ENCODE measurements around the gene NPR3. TPM values are rescaled to one million over a fixed set of nuclear protein-coding genes. Genes with fewer than 3 reads are reported as not detected.

NPR3 gene
- total RNA-seq (10 to 100 TPM in 1 of 2 donors, 1 to 10 TPM in 1; 3.2 to 15.4 TPM), polyA plus RNA-seq (1 to 10 TPM in 1 of 2 donors, under 1 TPM in 1; 0.70 to 1.1 TPM)

DNA sequence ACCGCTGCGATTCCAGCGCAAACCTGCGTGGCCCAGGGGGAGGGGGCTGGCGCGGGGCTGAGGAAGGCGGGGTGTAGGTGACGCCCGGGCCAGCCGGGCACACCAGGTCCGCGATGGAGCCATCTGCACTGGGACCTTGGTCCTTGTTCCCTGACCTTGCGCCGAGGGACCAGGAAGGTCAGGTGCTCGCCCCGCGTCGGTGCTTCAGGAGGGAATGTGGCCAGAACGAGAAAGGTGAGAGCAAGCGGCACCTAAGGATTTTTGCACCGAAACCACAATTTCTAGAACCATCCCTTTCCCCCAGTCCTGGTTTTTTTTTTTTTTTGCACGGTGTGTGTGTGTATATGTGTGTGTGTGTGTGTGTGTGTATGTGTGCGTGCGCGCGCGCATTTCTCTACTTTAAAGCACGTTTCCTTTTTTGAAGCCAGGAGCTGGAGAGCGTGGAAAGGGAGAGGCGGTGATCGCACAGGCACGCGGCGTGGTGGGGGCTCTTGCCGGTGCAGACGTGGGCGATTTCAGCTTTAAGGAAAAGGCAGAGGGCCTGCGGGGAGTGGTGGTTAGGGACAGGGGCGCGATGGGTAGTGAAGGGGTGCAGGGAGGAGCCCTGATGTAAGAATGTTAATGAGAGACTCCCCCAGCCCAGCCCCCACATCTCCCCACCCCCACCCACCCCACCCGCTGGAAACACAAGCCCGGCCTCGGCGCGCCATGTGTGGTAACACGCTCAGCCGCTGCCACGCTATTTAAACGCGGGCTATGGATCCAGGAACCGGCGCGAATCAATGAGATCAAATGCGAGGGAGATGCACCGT, at the start of gene NPR3:
Gene NPR3 (plus strand): TSS at position 772 of the 812 bp plus-strand sequence. CDS start 456 bp downstream, outside the sequence.
- Histone ChIP-seq H3K27me3 (ENCODE audit: control insufficient read depth in 4 of 4, insufficient read depth in 4 of 4, low read length in 3 of 4) (peaks cover 0 to 6% (median 0%) of the 10 kb centered on the region in 4 donors), H3K9me3 (ENCODE audit: control insufficient read depth in 4 of 4, low read length in 3 of 4) (no peaks in the 10 kb centered on the region), H3K4me3 (ENCODE audit: low read depth in 1 of 3, low read length in 3 of 3) (peak within 1 kb of the TSS; percentile 41 to 90 (median 86)), H3K9ac (ENCODE audit: low read depth in 1 of 2, low read length in 2 of 2) (no peak within 1 kb of the TSS), H3K36me3 (ENCODE audit: control insufficient read depth in 4 of 4, insufficient read depth in 3 of 4, low read depth in 1 of 4, low read length in 3 of 4) (no peaks in the 10 kb centered on the region), H3K27ac (ENCODE audit: low read depth in 1 of 2, low read length in 2 of 2) (peak within 1 kb of the TSS; percentile 69 to 77), H3K4me1 (ENCODE audit: control insufficient read depth in 4 of 4, insufficient read depth in 4 of 4, low read length in 3 of 4) (peaks cover 13 to 47% (median 29%) of the 10 kb centered on the region in 4 donors)
- TF ChIP-seq, protein P1, sequence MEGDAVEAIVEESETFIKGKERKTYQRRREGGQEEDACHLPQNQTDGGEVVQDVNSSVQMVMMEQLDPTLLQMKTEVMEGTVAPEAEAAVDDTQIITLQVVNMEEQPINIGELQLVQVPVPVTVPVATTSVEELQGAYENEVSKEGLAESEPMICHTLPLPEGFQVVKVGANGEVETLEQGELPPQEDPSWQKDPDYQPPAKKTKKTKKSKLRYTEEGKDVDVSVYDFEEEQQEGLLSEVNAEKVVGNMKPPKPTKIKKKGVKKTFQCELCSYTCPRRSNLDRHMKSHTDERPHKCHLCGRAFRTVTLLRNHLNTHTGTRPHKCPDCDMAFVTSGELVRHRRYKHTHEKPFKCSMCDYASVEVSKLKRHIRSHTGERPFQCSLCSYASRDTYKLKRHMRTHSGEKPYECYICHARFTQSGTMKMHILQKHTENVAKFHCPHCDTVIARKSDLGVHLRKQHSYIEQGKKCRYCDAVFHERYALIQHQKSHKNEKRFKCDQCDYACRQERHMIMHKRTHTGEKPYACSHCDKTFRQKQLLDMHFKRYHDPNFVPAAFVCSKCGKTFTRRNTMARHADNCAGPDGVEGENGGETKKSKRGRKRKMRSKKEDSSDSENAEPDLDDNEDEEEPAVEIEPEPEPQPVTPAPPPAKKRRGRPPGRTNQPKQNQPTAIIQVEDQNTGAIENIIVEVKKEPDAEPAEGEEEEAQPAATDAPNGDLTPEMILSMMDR (IDR thresholded peaks at IDR 0.05; ENCODE audit: low read depth, low read length, missing input control) = no peak
- TF ChIP-seq GABPA (IDR thresholded peaks at IDR 0.05 in 1 of 2, conservative IDR thresholded peaks at IDR 0.05 in 1 of 2) (no peak), HNF4G (IDR thresholded peaks at IDR 0.05) (no peak), FOXA1 (IDR thresholded peaks at IDR 0.05) (no peak), HNF4A (conservative IDR thresholded peaks at IDR 0.05) (peak; percentile 65 to 77), SP1 (IDR thresholded peaks at IDR 0.05) (no peak), MAX (IDR thresholded peaks at IDR 0.05) (peak; percentile 11), TAF1 (conservative IDR thresholded peaks at IDR 0.05) (no peak), YY1 (IDR thresholded peaks at IDR 0.05) (peak; percentile 25), RXRA (IDR thresholded peaks at IDR 0.05) (peak in 1 of 2 donors; percentile 17), ATF3 (IDR thresholded peaks at IDR 0.05) (no peak)
- WGBS = under 1% methylated on average over 55 of the region's 55 CpGs
- peak; percentile 44 for DNase-seq (ENCODE audit: low spot score)

DNA sequence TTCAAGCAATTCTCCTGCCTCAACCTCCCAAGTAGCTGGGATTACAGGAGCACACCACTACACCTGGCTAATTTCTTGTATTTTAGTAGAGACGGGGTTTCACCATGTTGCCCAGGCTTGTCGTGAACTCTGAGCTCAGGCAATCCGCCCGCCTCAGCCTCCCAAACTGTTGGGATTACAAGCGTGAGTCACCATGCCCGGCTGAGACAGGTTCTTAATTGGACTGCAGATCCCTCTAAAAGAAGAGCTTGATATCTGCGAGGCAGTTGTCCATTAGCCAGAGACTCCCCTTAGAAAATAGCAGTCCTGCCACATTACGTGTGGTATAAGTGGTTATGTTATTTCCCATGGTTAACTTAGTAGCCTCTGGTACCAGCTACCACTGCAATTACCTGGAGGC, 46.6 kb upstream of the NPR3 start:
- no peaks in the 10 kb centered on the region for H3K4me1 ChIP-seq (ENCODE audit: control insufficient read depth in 4 of 4, insufficient read depth in 4 of 4, low read length in 3 of 4)
- no peaks in the 10 kb centered on the region for H3K36me3 ChIP-seq (ENCODE audit: control insufficient read depth in 4 of 4, insufficient read depth in 3 of 4, low read depth in 1 of 4, low read length in 3 of 4)
- no peak for DNase-seq (ENCODE audit: low spot score)
- no peak overlapping the region for H3K9ac ChIP-seq (ENCODE audit: low read depth in 1 of 2, low read length in 2 of 2)
- TF ChIP-seq HNF4A (conservative IDR thresholded peaks at IDR 0.05) (no peak), RXRA (IDR thresholded peaks at IDR 0.05) (no peak), ATF3 (IDR thresholded peaks at IDR 0.05) (no peak), MAX (IDR thresholded peaks at IDR 0.05) (no peak), SP1 (IDR thresholded peaks at IDR 0.05) (no peak), GABPA (IDR thresholded peaks at IDR 0.05 in 1 of 2, conservative IDR thresholded peaks at IDR 0.05 in 1 of 2) (no peak), NR2F2 (IDR thresholded peaks at IDR 0.05) (no peak), FOXA1 (IDR thresholded peaks at IDR 0.05) (no peak), JUND (IDR thresholded peaks at IDR 0.05) (no peak), ZBTB33 (IDR thresholded peaks at IDR 0.05) (no peak), YY1 (IDR thresholded peaks at IDR 0.05) (no peak)
- TF ChIP-seq, protein P1 (IDR thresholded peaks at IDR 0.05; ENCODE audit: low read depth, low read length, missing input control) = no peak
- H3K27ac ChIP-seq (ENCODE audit: low read depth in 1 of 2, low read length in 2 of 2) = no peak overlapping the region
- WGBS = 91% methylated on average over 8 of the region's 8 CpGs
- peaks cover 0 to 33% (median 0%) of the 10 kb centered on the region in 4 donors for H3K9me3 ChIP-seq (ENCODE audit: control insufficient read depth in 4 of 4, low read length in 3 of 4)
- H3K4me3 ChIP-seq (ENCODE audit: low read depth in 1 of 3, low read length in 3 of 3) = no peak overlapping the region
- H3K27me3 ChIP-seq (ENCODE audit: control insufficient read depth in 4 of 4, insufficient read depth in 4 of 4, low read length in 3 of 4) = no peaks in the 10 kb centered on the region

All from liver (tissue), 9 donors.